ENCODE measurements around the gene SLC6A6.

Gene SLC6A6

DNA sequence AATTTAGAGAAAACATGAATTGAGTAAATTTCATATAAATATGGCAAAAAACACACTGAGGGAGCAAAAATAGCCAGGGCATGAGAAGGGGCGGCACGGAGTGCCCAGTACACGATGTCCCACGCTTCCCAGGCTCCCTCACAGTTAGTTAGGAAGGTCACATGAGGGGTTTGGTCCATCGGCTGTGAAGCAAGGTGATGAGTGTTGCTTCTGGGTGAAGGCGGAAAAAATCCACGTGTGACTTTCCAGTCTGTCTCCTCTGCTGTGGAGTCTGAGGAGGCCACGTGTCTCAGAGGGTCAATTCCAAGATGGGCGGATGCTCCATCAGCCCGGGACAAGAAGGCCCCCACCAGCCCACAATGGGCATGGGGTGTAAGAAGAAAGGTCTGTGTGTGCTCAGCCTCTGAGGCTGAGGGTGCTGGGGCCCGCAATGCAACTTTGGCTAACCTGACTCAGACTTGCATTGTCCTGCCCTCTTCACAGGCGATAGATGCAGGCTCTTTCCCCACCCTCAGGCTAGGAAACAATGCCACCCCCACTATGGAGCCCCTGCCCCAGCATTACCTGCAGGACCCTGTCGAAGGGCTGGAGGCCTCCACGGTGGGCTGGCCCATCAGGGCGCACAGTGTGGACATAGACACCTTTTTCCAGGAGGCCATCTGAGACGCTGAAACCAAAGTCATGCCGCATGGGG, 92.0 kb downstream of the SLC6A6 start:
- Histone ChIP-seq H3K9me3 (ENCODE audit: insufficient read depth, low read length) (no peaks in the 10 kb centered on the region), H3K9ac (ENCODE audit: insufficient read length, low read depth) (peak overlapping the region; percentile 8), H3K27me3 (ENCODE audit: insufficient read depth, insufficient read length) (no peaks in the 10 kb centered on the region), H3K4me3 (ENCODE audit: insufficient read length, low read depth) (no peak overlapping the region), H3K36me3 (ENCODE audit: insufficient read depth, insufficient read length, low read length) (peaks cover 11% of the 10 kb centered on the region), H3K4me1 (ENCODE audit: insufficient read depth, insufficient read length) (peaks cover 7% of the 10 kb centered on the region)
- DNase-seq (ENCODE audit: low read depth, low spot score), result no peak
- no peak for TF ChIP-seq SUZ12 (IDR thresholded peaks at IDR 0.05; ENCODE audit: extremely low read depth, insufficient read depth, insufficient read length)
- no peak for TF ChIP-seq ZNF274 (IDR thresholded peaks at IDR 0.05; ENCODE audit: low read depth, low read length)
- TF ChIP-seq YY1 (IDR thresholded peaks at IDR 0.05; ENCODE audit: insufficient read depth, insufficient read length), result no peak

DNA sequence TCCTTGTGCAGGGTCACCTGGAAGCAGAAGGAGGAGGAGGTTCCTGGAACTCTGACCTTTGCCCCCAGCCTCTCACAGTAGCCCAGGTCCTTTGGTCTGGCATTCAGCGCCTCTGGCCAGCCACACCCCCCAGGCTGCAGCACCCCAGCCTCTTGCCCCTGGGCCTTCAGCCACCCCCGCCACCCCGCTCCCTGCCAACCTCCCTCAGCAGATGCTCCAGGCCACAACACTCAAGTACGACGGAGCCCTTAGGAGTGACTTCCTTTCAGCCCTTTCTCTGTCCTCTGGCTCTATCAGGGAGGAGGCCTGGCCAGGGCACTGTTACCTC, 92.5 kb downstream of the SLC6A6 start:
- no peak for TF ChIP-seq YY1 (IDR thresholded peaks at IDR 0.05; ENCODE audit: insufficient read depth, insufficient read length)
- no peak for TF ChIP-seq SUZ12 (IDR thresholded peaks at IDR 0.05; ENCODE audit: extremely low read depth, insufficient read depth, insufficient read length)
- no peak for TF ChIP-seq ZNF274 (IDR thresholded peaks at IDR 0.05; ENCODE audit: low read depth, low read length)
- peaks cover 7% of the 10 kb centered on the region for H3K4me1 ChIP-seq (ENCODE audit: insufficient read depth, insufficient read length)
- peaks cover 6% of the 10 kb centered on the region for H3K36me3 ChIP-seq (ENCODE audit: insufficient read depth, insufficient read length, low read length)
- no peak overlapping the region for H3K4me3 ChIP-seq (ENCODE audit: insufficient read length, low read depth)
- no peaks in the 10 kb centered on the region for H3K27me3 ChIP-seq (ENCODE audit: insufficient read depth, insufficient read length)
- peak overlapping the region; percentile 8 for H3K9ac ChIP-seq (ENCODE audit: insufficient read length, low read depth)
- no peak for DNase-seq (ENCODE audit: low read depth, low spot score)
- no peaks in the 10 kb centered on the region for H3K9me3 ChIP-seq (ENCODE audit: insufficient read depth, low read length)

DNA sequence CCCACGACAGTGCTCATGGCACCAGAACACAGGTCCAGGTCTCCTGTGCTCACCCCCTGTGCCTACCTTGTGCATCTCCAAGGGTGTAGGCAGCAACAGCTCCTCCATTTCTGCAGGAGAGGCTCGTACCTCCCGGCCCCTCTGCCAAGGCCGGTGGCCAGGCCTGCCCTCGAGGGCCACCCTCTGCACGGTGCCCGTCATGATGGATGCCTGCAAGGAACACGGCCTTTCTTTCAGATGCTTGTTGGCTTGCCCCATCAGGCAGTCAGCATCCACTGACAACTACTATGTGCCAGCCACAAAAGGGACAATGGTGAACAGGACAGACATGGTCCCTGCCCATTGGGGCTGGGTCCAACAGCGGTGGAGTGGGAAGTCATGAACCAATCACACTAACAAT, 93.9 kb downstream of the SLC6A6 start:
- no peak overlapping the region for H3K4me3 ChIP-seq (ENCODE audit: insufficient read length, low read depth)
- H3K9ac ChIP-seq (ENCODE audit: insufficient read length, low read depth), result no peak overlapping the region
- no peaks in the 10 kb centered on the region for H3K36me3 ChIP-seq (ENCODE audit: insufficient read depth, insufficient read length, low read length)
- 0 out of 2 replicates have a peak, but pooled peaks cover under 1% of the 10 kb centered on the region for H3K9me3 ChIP-seq (ENCODE audit: insufficient read depth, low read length)
- DNase-seq (ENCODE audit: low read depth, low spot score), result no peak
- peaks cover 7% of the 10 kb centered on the region for H3K4me1 ChIP-seq (ENCODE audit: insufficient read depth, insufficient read length)
- no peak for TF ChIP-seq SUZ12 (IDR thresholded peaks at IDR 0.05; ENCODE audit: extremely low read depth, insufficient read depth, insufficient read length)
- TF ChIP-seq ZNF274 (IDR thresholded peaks at IDR 0.05; ENCODE audit: low read depth, low read length), result no peak
- TF ChIP-seq YY1 (IDR thresholded peaks at IDR 0.05; ENCODE audit: insufficient read depth, insufficient read length), result no peak
- no peaks in the 10 kb centered on the region for H3K27me3 ChIP-seq (ENCODE audit: insufficient read depth, insufficient read length)

DNA sequence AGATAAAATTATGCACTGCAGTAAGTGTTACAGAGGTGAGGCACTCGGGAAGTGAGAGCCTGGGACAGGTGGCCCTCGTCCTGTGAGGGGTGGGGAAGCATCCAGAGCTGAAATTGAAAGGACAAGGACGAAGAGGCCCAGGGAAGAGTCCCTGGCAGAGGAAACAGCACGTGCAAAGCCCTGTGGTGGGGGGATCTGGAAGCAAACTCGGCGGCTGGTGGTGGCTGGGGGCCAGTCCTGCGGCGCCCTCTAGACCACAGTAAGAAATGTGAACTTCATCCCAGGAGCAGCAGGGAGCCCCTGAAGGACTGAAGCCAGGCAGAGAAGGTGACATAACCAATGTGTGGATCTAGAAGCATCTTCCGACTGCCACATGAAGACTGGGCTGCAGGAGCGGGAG, 94.9 kb downstream of the SLC6A6 start:
- no peak overlapping the region for H3K4me3 ChIP-seq (ENCODE audit: insufficient read length, low read depth)
- peaks cover 10% of the 10 kb centered on the region; the same call in 1 of the 2 replicates for H3K9me3 ChIP-seq (ENCODE audit: insufficient read depth, low read length)
- H3K36me3 ChIP-seq (ENCODE audit: insufficient read depth, insufficient read length, low read length), result no peaks in the 10 kb centered on the region
- peaks cover 7% of the 10 kb centered on the region for H3K4me1 ChIP-seq (ENCODE audit: insufficient read depth, insufficient read length)
- no peak for TF ChIP-seq YY1 (IDR thresholded peaks at IDR 0.05; ENCODE audit: insufficient read depth, insufficient read length)
- TF ChIP-seq ZNF274 (IDR thresholded peaks at IDR 0.05; ENCODE audit: low read depth, low read length), result no peak
- no peak for TF ChIP-seq SUZ12 (IDR thresholded peaks at IDR 0.05; ENCODE audit: extremely low read depth, insufficient read depth, insufficient read length)
- DNase-seq (ENCODE audit: low read depth, low spot score), result peak; percentile 43
- no peak overlapping the region for H3K9ac ChIP-seq (ENCODE audit: insufficient read length, low read depth)
- no peaks in the 10 kb centered on the region for H3K27me3 ChIP-seq (ENCODE audit: insufficient read depth, insufficient read length)

DNA sequence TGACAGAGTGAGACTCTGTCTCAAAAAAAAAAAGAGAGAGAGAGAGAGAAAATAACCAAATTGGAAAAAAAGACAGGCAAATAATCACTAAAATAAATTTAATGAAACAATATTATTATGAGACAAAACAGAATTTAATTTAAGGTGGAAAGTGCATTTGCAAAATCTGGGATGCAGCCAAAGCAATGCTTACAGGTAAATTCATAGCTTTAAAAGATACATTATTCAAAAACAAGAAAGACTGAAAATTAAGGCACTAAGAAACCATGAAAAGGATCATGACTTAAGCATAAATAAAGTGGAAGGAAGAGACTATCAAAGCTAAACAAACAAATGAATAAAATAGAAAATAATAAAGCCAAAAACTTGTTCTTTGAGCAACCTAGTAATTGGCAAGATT, 100.1 kb downstream of the SLC6A6 start:
- DNase-seq (ENCODE audit: low read depth, low spot score), result no peak
- Histone ChIP-seq H3K9me3 (ENCODE audit: insufficient read depth, low read length) (peaks cover 20% of the 10 kb centered on the region), H3K9ac (ENCODE audit: insufficient read length, low read depth) (no peak overlapping the region), H3K27me3 (ENCODE audit: insufficient read depth, insufficient read length) (no peaks in the 10 kb centered on the region), H3K36me3 (ENCODE audit: insufficient read depth, insufficient read length, low read length) (no peaks in the 10 kb centered on the region), H3K4me1 (ENCODE audit: insufficient read depth, insufficient read length) (peaks cover 2% of the 10 kb centered on the region), H3K4me3 (ENCODE audit: insufficient read length, low read depth) (no peak overlapping the region)
- TF ChIP-seq YY1 (IDR thresholded peaks at IDR 0.05; ENCODE audit: insufficient read depth, insufficient read length), result no peak
- TF ChIP-seq SUZ12 (IDR thresholded peaks at IDR 0.05; ENCODE audit: extremely low read depth, insufficient read depth, insufficient read length), result no peak
- TF ChIP-seq ZNF274 (IDR thresholded peaks at IDR 0.05; ENCODE audit: low read depth, low read length), result no peak

DNA sequence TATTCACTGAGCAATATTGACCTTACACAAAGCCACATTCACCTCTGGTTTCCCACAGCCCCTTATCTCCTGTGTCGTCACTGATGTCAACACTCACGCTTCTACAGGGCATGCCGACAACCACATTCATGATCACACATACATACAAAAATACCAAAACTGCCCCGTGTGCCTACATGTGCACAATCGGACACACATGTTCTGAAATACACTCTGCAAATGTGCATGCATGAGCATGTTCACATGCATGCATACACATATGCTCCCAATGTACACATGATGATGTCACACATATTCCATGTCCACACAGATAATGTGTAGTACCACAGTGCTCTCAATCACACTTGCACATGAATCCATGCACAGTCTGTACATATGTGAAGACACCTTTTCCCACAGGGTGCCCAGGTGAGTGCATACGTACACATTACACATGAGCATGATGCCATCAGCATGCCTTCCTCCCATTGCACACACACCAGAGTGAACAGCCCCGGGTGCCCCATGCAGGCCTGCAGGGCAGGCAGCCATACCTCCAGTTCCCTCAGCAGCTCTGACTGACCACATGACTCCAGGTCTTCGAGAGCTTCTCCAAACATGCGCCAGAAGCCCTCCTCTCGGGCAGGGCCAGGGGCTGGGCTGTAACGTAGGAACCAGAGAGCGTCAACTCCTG, 100.8 kb downstream of the SLC6A6 start:
- H3K4me1 ChIP-seq (ENCODE audit: insufficient read depth, insufficient read length), result peaks cover 2% of the 10 kb centered on the region

DNA sequence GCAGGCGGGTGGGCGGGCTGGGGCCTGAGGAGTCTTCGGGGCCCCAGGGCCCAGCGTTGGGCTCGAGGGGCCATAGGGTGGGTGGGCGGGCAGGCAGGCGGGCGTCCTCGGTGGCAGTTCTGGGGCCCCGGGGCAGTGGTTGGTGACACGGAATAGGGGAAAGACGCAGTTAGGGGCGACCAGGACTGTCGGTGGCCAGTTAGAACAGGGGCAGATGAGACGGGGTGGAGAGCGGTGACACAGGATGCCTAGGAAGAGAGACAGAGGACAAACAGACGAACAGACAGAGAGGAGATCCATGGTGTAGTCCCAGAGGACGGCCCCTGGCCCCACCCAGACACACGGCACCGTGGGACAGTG, 101.3 kb downstream of the SLC6A6 start:
- H3K9me3 ChIP-seq (ENCODE audit: insufficient read depth, low read length), result peaks cover 20% of the 10 kb centered on the region
- no peaks in the 10 kb centered on the region for H3K27me3 ChIP-seq (ENCODE audit: insufficient read depth, insufficient read length)
- no peaks in the 10 kb centered on the region for H3K36me3 ChIP-seq (ENCODE audit: insufficient read depth, insufficient read length, low read length)
- TF ChIP-seq YY1 (IDR thresholded peaks at IDR 0.05; ENCODE audit: insufficient read depth, insufficient read length), result no peak
- no peak for TF ChIP-seq ZNF274 (IDR thresholded peaks at IDR 0.05; ENCODE audit: low read depth, low read length)
- TF ChIP-seq SUZ12 (IDR thresholded peaks at IDR 0.05; ENCODE audit: extremely low read depth, insufficient read depth, insufficient read length), result no peak
- no peak overlapping the region for H3K9ac ChIP-seq (ENCODE audit: insufficient read length, low read depth)
- H3K4me3 ChIP-seq (ENCODE audit: insufficient read length, low read depth), result no peak overlapping the region
- DNase-seq (ENCODE audit: low read depth, low spot score), result no peak
- peaks cover 2% of the 10 kb centered on the region for H3K4me1 ChIP-seq (ENCODE audit: insufficient read depth, insufficient read length)

More for the DNA sequence above, 100.8 kb downstream of the SLC6A6 start:
- Histone ChIP-seq H3K9me3 (ENCODE audit: insufficient read depth, low read length) (peaks cover 20% of the 10 kb centered on the region), H3K36me3 (ENCODE audit: insufficient read depth, insufficient read length, low read length) (no peaks in the 10 kb centered on the region), H3K27me3 (ENCODE audit: insufficient read depth, insufficient read length) (no peaks in the 10 kb centered on the region), H3K4me3 (ENCODE audit: insufficient read length, low read depth) (no peak overlapping the region), H3K9ac (ENCODE audit: insufficient read length, low read depth) (no peak overlapping the region)
- no peak for DNase-seq (ENCODE audit: low read depth, low spot score)
- TF ChIP-seq SUZ12 (IDR thresholded peaks at IDR 0.05; ENCODE audit: extremely low read depth, insufficient read depth, insufficient read length) (no peak), ZNF274 (IDR thresholded peaks at IDR 0.05; ENCODE audit: low read depth, low read length) (no peak), YY1 (IDR thresholded peaks at IDR 0.05; ENCODE audit: insufficient read depth, insufficient read length) (no peak)
